COLO668 (cell line): ENCODE results near the gene SMIM36.
"Not testable (repeated sequence)": the region's sequence is repeated elsewhere in the genome, so short reads cannot be mapped to it uniquely, and the experiment has no call there.

Experiments used
- DNase-seq: peaks from one replicate; lab custom pipeline; 2025; ENCODE audit not compliant: unreplicated experiment; lab: John Stamatoyannopoulos, UW

The SMIM36 gene

DNA sequence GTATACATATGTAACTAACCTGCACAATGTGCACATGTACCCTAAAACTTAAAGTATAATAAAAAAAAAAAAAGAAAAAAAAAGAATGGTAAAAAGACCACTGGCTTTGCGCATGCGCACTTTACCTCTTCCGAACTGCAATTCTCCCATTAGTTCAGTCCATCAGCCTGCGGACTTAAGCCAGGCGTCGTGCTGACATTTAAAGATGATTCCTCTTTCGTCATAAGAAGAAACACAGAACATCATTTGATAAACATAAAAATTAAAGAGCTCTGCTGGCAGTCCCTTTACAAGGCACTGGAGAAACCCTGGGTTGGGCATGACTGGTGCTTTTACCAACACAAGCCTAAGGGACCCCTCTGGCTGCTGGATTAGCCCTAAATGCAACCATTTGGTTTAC lies 3.6 kb downstream of the SMIM36 start:
- not testable (repeated sequence) for DNase-seq

DNA sequence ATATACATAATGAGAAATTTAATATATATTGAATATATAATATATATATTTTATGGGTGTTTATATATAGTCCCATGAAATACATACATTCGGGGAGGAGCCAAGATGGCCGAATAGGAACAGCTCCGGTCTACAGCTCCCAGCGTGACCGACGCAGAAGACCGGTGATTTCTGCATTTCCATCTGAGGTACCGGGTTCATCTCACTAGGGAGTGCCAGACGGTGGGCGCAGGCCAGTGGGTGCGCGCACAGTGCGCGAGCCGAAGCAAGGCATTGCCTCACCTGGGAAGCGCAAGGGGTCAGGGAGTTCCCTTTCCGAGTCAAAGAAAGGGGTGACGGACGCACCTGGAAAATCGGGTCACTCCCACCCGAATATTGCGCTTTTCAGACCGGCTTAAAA lies 9.6 kb downstream of the SMIM36 start:
- not testable (repeated sequence) for DNase-seq

DNA sequence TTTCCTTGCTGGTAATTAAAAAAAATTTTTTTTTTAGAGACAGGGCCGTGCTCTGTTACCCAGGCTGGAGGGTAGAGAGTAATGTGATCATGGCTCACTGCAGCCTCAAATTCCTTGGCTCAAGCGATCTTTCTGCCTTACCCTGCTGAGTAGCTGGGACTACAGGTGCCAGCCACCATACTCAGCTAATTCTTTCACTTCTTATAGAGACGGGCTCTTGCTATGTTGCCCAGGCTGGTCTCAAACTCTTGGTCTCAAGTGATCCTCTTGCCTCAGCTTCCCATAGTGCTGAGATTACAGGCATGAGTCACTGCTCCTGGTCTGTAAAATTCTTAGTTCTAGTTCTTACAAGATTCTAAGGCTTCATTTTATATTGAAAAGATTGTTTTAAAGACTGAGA lies 11.1 kb downstream of the SMIM36 start:
- DNase-seq: no peak

DNA sequence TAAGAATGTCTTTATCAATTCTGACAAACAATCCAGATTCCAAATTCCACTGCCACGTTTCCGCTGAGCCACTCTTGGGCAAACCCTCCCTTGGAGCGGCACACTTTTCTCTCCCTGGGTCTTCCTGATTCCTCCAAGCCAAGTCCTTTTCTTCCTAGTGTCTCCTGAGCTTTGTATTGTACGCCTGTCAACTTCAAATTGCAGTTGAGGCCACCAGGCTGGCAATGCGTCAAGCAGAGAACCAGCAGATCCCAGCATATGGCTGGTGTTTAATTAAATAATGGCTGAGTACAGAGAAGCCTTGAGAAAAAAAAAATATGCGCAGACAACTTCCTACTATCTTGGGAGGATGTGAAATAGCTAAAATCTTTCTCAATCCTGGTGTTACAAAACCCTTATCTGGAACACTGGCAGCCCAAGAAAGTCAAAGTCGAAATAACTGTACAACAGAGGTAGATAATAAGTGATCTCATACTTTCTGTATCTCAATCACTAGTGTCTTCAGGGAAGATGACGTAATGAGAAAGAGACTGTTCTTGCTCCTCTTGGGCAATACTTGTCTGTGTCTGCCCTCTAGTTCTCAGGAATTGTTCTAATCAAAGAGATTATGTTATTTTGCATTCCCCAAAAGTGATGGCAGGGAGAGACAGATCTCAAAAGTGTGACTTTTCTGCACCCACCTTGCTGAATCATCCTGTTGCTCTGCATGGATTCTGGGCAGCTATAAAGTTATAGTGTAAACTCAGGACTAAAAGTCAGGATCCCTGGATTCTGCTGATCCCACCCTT lies 15.0 kb downstream of the SMIM36 start:
- DNase-seq: no peak

DNA sequence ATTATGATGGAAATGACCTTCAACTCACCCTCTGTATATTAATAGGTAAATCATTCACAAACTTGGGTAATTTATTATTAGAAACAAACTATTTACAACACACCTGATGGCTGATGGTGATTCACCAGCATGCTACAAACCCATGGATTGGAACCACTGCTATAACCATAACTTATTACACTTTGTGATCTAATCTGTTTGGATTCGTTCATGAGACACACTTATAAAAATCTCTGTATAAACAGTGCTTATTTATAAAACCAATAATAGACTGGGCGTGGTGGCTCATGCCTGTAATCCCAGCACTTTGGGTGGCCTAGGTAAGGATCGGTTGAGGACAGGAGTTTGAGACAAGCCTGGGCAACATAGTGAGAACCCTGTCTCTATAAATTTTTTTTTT lies 16.0 kb downstream of the SMIM36 start:
- no peak for DNase-seq

DNA sequence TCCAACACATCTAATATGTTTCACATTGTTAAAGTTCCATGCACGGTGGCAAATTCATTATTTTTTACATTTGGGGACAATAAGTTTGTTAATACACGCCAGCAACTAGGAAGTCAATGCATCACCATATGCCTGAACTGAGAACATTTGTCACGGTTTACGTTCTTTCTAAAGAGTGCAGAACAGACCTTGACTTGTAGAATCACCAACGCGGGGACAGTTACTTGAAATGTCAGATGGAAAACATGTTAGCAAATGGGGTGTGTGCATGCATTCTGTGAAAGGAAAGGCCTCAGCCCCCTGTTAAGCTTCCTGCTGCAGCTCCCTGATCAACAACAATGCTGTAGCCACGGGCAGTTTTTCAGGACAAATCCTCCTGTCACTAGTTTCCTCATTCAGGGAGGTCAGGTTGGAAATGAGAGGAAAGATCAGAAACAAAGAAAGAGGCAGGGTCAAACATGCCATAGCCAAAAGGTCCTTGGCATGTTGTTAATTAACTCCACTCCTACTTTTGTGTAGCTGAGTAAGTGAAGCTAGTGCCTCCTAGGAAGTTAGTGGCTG lies 18.4 kb downstream of the SMIM36 start:
- no peak for DNase-seq

DNA sequence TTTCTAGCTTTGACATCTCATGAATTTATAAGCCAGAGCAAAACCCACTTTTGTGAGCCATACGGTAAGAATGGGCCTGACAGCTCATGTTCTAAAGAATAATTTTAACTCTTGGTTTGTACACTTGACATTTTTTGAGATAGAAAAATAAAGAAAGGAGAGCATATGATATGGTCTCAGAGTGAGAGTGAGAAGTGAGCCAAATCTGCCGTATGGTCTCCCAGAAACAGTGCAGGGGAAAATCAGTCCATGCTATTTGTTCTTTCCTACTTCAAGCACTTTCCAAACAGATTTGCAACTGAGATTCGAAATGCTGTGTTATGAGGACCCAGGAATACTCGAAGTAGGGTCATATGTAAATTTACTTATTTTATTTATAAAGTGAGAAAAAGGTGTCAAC lies 20.9 kb downstream of the SMIM36 start:
- DNase-seq: no peak

DNA sequence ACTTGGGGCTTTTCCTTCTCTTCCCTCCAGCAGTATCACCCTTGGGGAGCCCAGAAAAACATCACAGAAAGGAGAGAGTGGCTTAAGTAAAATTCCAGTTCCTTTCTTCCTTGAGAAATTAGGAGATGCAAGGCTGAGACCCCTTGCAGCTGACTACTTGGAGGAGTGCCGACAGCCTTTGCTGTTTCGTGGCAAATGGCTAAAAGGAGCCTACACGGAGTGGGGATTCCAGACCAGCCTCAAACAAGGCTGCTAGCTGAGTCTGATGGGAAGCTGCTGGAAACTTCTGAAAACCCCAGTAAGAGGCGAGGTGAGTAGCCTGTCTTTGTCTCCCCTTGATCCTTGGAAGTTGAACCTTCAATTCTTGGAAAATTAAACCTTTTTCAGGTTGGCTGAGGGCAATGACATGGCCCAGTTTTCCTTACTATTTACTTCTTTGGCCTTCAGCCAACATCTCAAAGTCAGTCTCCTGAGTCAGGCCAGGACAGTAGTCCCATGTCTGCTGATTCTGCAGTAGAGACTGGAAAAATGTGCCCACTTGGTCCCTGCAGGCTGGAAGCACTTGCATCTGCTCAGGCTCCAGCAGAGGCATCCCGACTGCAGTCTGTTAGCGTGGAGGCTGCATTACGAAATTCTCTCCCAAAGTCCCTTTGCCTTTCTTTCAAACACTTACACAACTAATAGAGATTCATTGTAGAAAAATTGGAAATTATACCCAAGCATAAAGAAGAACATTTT lies 23.4 kb downstream of the SMIM36 start:
- no peak for DNase-seq

DNA sequence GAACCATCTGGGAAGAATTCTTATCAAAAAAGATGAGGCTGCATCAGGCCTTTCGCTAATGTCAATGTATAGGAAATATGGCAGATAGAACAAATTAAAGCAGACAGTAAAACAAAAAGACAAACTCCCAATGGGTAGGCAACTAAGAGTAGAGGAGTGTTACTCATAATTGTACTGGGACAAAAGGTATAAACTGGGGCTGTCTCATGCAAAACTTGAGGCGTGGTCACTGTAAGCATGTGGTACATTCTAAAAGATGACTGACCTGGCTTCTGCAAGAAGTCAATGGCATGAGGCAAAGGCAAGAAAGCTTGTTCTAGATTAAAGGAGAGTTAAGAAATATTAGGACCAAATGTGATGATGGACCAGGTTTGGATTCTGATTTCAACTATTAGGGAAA lies 26.7 kb downstream of the SMIM36 start:
- no peak for DNase-seq

DNA sequence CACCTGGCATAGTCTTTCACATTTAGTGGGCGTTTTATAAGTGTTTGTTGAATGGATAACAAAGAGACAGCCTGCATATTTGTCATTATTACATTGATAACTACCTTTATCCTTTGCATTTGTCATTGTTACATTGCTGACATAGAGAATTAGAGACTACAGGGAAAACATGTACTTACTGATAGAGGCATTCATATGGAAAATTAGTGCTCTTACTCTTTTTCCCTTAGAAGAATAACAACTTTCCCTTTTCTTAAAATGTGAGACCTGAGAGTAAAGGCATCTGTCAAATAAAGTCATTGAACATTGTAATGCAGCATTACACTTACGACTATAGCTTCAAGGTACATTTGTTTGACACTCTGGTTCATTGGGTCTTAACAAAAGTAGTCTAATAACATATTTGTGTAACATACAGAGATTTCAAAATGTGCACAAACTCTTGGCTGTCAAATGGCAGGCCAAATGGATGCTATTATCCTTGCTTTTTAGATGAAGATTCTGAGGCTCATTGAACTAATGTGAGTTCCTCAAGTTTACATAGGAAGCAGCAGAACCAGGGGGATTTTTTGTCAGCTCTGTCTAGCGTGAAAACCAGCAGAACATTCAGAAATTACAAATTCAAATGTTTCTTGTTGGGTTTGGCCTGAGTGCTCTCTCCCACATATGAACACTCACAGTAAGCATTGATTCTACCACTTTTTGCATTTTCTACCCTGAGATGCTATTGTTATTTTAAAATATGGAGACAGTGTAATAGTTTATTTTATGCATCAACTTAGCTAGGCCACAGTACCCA lies 28.5 kb downstream of the SMIM36 start:
- no peak for DNase-seq

DNA sequence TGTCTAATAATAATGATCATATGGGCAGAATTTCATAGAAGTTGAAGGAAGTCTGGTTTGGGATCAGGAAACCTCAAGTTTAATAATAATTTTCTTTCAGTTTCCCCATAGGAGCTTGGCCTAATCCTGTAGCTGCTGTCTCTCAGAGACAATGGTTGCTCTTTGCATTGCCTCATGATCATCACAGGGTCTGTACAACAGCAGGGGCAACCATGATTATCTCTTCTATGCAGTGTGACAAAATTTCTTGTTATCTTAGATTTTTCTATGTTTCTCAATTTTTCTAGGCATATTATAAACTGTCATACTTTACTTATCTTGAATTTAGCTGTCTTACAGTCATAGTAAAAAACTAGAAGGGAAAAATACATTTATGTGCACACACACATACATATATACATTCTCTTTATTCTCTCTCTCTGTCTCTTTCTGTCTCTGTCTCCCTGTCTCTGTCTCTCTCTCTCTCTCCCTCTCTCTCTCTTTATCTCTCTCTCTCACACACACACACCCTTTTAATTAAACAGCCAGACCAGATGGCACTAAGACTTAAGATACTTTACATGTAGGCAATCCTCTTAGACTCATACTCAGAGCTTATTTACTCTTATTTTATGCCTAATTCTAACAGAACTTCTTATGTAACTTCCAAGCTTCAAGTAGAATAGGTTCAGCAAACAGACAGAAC lies 30.5 kb downstream of the SMIM36 start:
- DNase-seq: no peak

DNA sequence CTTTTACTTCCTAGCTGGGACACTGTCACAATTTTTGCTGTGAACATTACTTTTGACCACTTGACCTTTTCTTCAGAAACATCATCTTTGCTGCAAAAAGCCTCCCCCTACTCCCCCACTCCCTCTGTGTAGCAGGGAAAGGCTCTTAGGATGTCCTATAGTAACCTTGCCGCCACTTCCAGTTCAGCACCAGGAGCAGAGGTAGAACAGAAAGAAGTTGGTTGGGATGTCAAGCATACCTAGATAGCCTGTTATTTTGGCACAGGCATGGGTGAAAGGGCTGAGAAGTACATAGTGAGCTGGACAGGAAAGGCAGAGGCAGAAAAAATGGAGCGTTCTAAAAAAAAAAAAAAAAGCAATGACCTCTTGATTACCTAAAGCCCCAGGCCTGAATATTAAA lies 31.3 kb downstream of the SMIM36 start:
- DNase-seq: no peak

DNA sequence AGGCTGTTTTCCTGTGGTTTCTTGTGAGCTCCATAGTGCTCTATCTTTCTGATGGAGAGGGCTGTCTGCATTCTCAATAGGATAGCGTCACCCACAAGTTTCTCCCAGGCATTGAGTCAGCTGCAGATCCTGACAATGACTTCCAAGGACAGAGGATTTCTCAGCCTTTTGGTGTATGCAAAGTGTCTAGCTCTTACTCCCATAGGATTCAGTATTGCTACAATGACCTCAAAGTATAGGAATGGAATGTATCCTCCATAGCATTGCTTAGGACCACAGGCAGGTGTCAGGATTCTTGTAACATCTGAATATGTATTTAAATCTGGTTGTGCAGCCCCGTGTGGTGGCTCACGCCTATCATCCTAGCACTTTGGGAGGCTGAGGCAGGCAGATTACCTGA lies 32.3 kb downstream of the SMIM36 start:
- no peak for DNase-seq

DNA sequence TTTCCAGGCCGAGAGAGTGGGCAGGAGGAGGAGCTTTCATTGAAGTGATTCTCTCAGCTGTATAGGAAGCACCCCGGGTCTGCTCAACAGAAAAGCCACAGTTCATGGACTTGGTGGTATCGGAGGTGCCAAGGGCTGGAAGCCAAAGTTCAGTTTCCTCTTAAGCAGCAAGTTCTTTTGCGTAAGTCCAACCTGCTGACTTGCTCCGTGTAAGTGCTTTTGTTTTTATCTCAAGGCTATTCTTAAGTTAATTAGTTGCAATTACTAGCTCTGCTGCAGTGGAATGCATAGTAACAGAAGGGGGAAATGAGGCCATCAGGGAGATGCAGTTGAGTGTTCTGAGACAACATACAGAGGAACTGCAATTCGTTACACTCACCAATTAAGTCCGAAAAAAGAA lies 44.6 kb downstream of the SMIM36 start:
- DNase-seq: no peak

DNA sequence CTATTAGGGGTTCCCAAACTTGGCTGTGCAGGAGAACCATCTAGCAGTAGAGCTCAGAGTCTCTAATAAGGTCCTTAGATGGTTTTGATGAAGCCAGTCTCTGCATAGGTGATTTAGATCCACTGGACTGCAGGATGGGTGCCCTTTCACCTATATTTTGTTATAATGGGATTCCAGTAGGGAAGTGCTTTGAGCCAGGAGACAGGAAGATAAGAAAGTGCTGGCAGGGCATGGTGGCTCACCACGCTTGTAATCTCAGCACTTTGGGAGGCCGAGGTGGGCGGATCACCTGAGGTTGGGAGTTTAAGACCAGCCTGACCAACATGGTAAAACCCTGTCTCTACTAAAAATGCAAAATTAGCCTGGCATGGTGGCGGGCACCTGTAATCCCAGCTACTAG lies 45.5 kb downstream of the SMIM36 start:
- not testable (repeated sequence) for DNase-seq

DNA sequence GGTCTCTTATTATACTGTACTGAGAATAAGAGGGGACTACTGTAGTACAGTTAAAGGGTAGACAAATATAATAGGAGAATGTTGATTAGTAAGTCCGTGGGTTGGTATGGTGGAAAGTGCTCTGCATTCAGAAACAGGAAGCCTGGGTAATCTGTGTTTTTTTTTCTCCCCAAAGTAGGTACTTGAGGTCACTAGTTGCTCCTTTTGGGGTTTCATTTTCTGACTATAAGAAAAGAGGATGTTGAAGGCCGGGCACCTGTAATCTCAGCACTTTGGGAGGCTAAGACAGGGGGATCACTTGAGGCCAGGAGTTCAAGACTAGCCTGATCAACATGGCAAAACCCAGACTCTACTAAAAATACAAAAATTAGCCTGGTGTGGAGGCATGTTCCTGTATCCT lies 47.7 kb downstream of the SMIM36 start:
- no peak for DNase-seq

DNA sequence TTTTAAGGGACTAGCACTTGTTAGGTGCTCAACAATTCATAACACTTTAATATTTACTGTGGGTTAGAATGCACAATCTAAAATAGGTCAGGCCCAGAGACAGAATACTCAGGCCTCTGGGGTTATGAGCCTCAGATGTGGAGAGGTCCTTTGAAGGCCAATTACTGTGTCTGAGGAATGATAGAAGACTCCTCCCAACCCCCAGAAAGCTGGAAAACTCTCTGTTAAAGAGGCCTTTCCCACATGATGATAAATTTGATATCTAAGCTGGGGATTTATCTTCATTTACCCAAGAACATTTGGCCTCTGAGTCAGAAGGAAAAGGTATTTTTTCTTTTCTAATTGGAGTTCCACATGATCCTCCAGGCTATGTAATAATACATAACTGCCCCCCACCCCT lies 48.5 kb downstream of the SMIM36 start:
- no peak for DNase-seq

DNA sequence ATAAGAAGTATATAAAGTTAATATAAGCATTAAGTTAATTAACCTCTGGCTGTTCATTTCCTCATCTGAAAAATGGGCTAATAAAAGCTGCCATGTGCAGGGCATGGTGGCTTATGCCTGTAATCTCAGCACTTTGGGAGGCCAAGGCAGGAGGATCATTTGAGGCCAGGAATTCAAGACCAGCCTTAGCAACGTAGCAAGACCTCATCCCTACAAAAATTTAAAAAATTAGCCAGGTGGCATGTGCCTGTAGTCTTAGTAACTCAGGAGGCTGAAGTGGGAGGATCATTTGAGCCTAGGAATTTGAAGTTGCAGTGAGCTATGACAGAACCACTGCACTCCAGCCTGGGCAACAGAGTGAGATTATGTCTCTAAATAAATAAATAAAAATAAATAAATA lies 49.0 kb downstream of the SMIM36 start:
- no peak for DNase-seq

DNA sequence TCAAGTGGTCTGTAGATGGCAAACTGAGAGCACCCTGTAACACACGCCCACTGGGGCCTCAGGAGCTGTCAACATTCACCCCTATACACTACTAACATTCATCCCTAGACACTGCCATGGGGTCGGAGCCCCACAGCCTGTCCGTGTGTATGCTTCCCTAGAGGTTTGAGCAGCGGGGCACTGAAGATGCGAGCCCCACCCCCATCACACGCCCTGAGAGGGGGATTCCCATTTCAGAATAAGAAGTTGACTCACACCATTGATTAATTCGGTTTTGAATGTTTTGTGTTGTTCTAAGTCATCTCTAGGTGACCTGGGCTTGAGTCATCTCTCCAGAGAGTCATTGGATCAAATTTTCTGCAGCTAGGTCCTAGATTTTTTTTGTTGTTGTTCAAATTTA lies 52.3 kb downstream of the SMIM36 start:
- no peak for DNase-seq

DNA sequence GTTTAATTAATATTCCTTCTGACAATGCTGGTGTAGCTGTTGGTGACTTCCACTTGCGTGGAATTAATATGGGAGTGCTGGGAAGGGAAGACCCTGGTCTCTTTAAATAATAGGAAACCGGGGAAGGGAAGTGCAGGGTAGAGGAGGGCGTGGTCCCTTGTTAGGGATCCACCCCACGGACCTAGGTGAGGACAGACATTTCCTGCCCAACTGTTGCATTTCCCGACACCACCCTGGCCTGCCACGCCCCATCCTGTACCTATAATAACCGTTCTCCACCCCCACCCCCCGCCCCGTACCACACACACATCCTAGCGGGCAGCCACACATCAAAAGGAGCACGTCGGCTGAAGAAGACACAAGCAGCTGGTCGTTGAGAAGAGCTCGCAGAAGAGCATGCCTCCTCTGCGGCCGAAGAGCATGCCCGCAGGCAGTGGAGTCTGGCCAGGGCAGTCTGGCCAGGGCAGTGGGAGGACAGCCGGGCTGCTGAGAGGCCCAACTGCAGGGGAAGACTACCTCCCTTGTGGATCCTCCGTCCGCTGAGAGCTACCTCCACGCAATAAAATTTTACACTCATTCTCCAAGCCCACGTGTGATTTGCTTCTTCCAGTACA lies 52.9 kb downstream of the SMIM36 start:
- DNase-seq: no peak
